ENCODE results near the gene CLCN6.

The CLCN6 gene

DNA sequence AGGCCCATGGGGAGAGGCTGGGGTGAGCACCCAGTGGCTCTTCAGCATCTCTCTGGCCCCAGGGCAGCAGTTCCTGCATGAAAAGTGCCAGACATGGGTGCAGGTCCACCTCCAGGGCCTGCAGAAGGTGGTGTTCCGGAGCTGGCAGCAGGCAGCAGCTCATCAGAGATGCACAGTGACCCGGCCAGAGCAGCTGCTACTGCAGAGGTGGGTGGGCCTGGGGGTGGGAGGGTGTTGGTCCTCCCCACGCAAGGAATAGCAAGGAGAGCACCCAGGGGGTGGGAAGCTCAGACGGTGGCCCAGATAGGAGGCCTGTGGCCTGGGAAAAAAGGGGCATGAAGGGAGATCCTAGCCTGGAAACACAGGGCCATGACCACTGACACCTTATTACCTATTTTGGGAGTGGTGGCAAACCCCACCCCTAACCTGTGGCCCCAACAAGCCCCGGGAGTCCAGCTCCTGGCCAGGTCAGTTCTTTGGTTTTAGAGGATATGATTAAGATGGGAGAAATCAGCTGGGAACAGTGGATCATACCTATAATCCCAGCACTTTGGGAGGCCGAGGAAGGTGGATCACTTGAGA is 23.8 kb upstream of the CLCN6 start:
- Histone ChIP-seq H3K4me1 (ENCODE audit: control insufficient read depth, insufficient read depth, low read length) (peaks cover 19% of the 10 kb centered on the region), H3K27me3 (ENCODE audit: control insufficient read depth, insufficient read depth, low read length) (no peaks in the 10 kb centered on the region), H3K9ac (ENCODE audit: low read depth, low read length) (no peak overlapping the region), H3K4me2 (ENCODE audit: low read length) (no peak overlapping the region), H3K36me3 (ENCODE audit: insufficient read depth, low read length) (no peaks in the 10 kb centered on the region), H3K4me3 (ENCODE audit: low read length) (no peak overlapping the region), H3K9me3 (replicated peaks; ENCODE audit: low read length) (no peaks in the 10 kb centered on the region)

- no peak overlapping the region for H3K4me3 ChIP-seq (ENCODE audit: low read length)
- H3K9ac ChIP-seq (ENCODE audit: low read depth, low read length): no peak overlapping the region
- H3K27me3 ChIP-seq (ENCODE audit: control insufficient read depth, insufficient read depth, low read length): no peaks in the 10 kb centered on the region
- H3K36me3 ChIP-seq (ENCODE audit: insufficient read depth, low read length): no peaks in the 10 kb centered on the region
- H3K4me2 ChIP-seq (ENCODE audit: low read length): no peak overlapping the region
- no peaks in the 10 kb centered on the region for H3K9me3 ChIP-seq (replicated peaks; ENCODE audit: low read length)
- peaks cover 28% of the 10 kb centered on the region for H3K4me1 ChIP-seq (ENCODE audit: control insufficient read depth, insufficient read depth, low read length)
Measured at GRCh38 chr1:11783556-11783955, 22.4 kb upstream of the CLCN6 start.

- Histone ChIP-seq H3K4me1 (ENCODE audit: control insufficient read depth, insufficient read depth, low read length) (peaks cover 28% of the 10 kb centered on the region), H3K9ac (ENCODE audit: low read depth, low read length) (peak overlapping the region; percentile 32), H3K4me2 (ENCODE audit: low read length) (peak overlapping the region; percentile 72), H3K36me3 (ENCODE audit: insufficient read depth, low read length) (no peaks in the 10 kb centered on the region), H3K4me3 (ENCODE audit: low read length) (peak overlapping the region; percentile 41), H3K9me3 (replicated peaks; ENCODE audit: low read length) (no peaks in the 10 kb centered on the region), H3K27me3 (ENCODE audit: control insufficient read depth, insufficient read depth, low read length) (no peaks in the 10 kb centered on the region)
Measured at GRCh38 chr1:11784256-11784992, 21.6 kb upstream of the CLCN6 start.

- H3K4me3 ChIP-seq (ENCODE audit: low read length): peak overlapping the region; percentile 41
- H3K4me2 ChIP-seq (ENCODE audit: low read length): peak overlapping the region; percentile 72
- H3K27me3 ChIP-seq (ENCODE audit: control insufficient read depth, insufficient read depth, low read length): no peaks in the 10 kb centered on the region
- H3K9me3 ChIP-seq (replicated peaks; ENCODE audit: low read length): no peaks in the 10 kb centered on the region
- peaks cover under 1% of the 10 kb centered on the region for H3K36me3 ChIP-seq (ENCODE audit: insufficient read depth, low read length)
- H3K4me1 ChIP-seq (ENCODE audit: control insufficient read depth, insufficient read depth, low read length): peaks cover 30% of the 10 kb centered on the region
- H3K9ac ChIP-seq (ENCODE audit: low read depth, low read length): peak overlapping the region; percentile 32
Measured at GRCh38 chr1:11784993-11785769, 20.8 kb upstream of the CLCN6 start.

- peaks cover 3% of the 10 kb centered on the region for H3K36me3 ChIP-seq (ENCODE audit: insufficient read depth, low read length)
- H3K4me3 ChIP-seq (ENCODE audit: low read length): no peak overlapping the region
- no peaks in the 10 kb centered on the region for H3K27me3 ChIP-seq (ENCODE audit: control insufficient read depth, insufficient read depth, low read length)
- H3K9ac ChIP-seq (ENCODE audit: low read depth, low read length): no peak overlapping the region
- peaks cover 38% of the 10 kb centered on the region for H3K4me1 ChIP-seq (ENCODE audit: control insufficient read depth, insufficient read depth, low read length)
- H3K9me3 ChIP-seq (replicated peaks; ENCODE audit: low read length): no peaks in the 10 kb centered on the region
- H3K4me2 ChIP-seq (ENCODE audit: low read length): no peak overlapping the region
Measured at GRCh38 chr1:11786168-11786567, 19.8 kb upstream of the CLCN6 start.

DNA sequence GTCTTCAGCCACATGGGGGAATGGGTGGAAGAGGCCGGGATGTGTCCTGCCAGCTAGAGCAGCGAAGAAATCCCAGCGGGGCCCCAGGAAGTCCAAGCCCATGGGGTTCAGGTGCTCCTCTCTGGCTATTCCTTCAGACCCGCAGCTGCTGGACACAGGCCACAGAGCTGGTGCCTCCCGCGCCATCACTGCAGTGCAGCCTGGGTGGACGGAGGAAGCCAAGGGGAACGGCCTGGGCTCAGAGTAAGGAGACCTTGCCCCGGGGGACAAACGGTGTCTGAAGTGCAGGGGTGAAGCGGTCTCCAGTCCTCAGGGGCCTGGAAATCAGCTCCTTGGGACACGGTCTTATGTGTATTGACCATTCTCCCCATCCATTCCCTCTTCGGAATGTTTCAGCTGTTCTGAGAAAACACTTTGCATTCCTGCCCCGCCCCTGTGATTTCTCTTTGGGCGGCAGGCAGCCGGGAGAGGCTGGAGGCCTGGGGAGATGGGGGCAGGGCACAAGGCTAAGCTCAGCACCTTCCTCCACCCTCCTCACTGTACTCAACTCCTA is 18.7 kb upstream of the CLCN6 start:
- Histone ChIP-seq H3K27me3 (ENCODE audit: control insufficient read depth, insufficient read depth, low read length) (no peaks in the 10 kb centered on the region), H3K4me3 (ENCODE audit: low read length) (peak overlapping the region; percentile 48), H3K9ac (ENCODE audit: low read depth, low read length) (peak overlapping the region; percentile 45)

DNA sequence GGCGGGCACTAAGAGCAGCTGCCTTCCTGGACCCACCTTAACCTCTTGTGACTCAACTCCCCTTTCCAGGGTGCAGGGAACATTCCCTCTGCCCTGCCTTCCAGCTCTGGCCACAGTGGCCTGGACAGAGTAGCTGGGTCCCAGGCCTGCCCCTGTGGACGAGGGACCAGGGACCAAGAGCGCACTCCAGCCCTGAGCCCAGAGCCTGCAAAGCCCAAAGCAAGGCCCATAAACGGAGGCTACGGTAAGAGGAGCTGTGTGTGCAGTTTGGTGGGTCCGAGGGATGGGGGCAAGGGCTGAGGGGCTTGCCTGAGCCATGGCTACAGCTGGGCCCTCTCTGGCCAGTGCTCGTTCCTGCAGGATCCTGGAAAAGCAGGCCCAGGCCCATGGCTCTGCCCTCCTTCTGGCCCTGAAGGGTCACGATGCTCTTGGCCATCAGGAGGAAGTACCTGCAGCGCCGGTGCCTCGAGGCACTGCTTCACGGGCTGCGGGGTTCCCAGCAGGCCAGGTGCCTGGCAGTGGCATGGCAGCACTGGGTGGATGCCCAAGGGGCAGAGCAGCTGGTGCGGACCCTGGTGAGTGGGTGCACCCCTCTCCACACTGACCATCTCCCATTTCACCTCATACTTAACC is 18.1 kb upstream of the CLCN6 start:
- Histone ChIP-seq H3K36me3 (ENCODE audit: insufficient read depth, low read length) (peaks cover 3% of the 10 kb centered on the region), H3K4me3 (ENCODE audit: low read length) (no peak overlapping the region), H3K4me2 (ENCODE audit: low read length) (peak overlapping the region; percentile 69), H3K27me3 (ENCODE audit: control insufficient read depth, insufficient read depth, low read length) (no peaks in the 10 kb centered on the region), H3K9ac (ENCODE audit: low read depth, low read length) (peak overlapping the region; percentile 6), H3K4me1 (ENCODE audit: control insufficient read depth, insufficient read depth, low read length) (peaks cover 40% of the 10 kb centered on the region), H3K9me3 (replicated peaks; ENCODE audit: low read length) (no peaks in the 10 kb centered on the region)

More for the DNA sequence above, 18.7 kb upstream of the CLCN6 start:
- peaks cover 40% of the 10 kb centered on the region for H3K4me1 ChIP-seq (ENCODE audit: control insufficient read depth, insufficient read depth, low read length)
- peak overlapping the region; percentile 69 for H3K4me2 ChIP-seq (ENCODE audit: low read length)
- peaks cover 3% of the 10 kb centered on the region for H3K36me3 ChIP-seq (ENCODE audit: insufficient read depth, low read length)
- H3K9me3 ChIP-seq (replicated peaks; ENCODE audit: low read length): no peaks in the 10 kb centered on the region

DNA sequence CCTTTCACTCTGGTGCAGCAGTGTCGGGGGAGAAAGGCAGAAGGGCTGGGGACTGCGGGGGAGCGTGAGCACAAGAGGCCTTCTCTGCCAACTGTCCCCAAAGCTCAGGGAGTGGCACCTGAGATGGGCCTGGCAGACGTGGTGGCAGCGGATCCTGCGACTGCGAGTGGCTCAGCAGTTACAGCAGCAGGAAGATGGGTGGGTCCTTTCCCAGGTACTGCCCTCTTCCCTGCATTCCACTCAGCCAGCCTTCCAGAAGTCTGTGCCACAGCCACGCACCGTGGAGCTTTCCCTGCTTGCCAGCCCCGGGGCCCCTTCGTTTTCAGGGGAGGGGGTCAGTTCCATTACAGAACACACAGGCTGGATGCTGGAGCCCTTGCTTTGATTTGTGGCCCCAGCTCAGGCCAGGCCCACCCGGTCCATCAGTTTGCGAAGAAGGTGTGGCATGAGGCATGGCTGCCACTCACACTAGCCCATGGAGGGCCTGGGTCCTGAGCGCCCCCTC is 17.4 kb upstream of the CLCN6 start:
- Histone ChIP-seq H3K4me3 (ENCODE audit: low read length) (no peak overlapping the region), H3K4me2 (ENCODE audit: low read length) (no peak overlapping the region), H3K9me3 (replicated peaks; ENCODE audit: low read length) (no peaks in the 10 kb centered on the region), H3K27me3 (ENCODE audit: control insufficient read depth, insufficient read depth, low read length) (no peaks in the 10 kb centered on the region), H3K36me3 (ENCODE audit: insufficient read depth, low read length) (peaks cover 3% of the 10 kb centered on the region), H3K9ac (ENCODE audit: low read depth, low read length) (no peak overlapping the region), H3K4me1 (ENCODE audit: control insufficient read depth, insufficient read depth, low read length) (peaks cover 40% of the 10 kb centered on the region)

GRCh38 chr1:11789126-11790067 is 16.6 kb upstream of the CLCN6 start:
- Histone ChIP-seq H3K4me3 (ENCODE audit: low read length) (no peak overlapping the region), H3K4me2 (ENCODE audit: low read length) (no peak overlapping the region), H3K27me3 (ENCODE audit: control insufficient read depth, insufficient read depth, low read length) (no peaks in the 10 kb centered on the region), H3K9me3 (replicated peaks; ENCODE audit: low read length) (no peaks in the 10 kb centered on the region), H3K4me1 (ENCODE audit: control insufficient read depth, insufficient read depth, low read length) (peaks cover 40% of the 10 kb centered on the region), H3K36me3 (ENCODE audit: insufficient read depth, low read length) (peaks cover 6% of the 10 kb centered on the region), H3K9ac (ENCODE audit: low read depth, low read length) (no peak overlapping the region)

GRCh38 chr1:11790101-11790879 is 15.7 kb upstream of the CLCN6 start:
- H3K36me3 ChIP-seq (ENCODE audit: insufficient read depth, low read length): peaks cover 14% of the 10 kb centered on the region
- no peaks in the 10 kb centered on the region for H3K27me3 ChIP-seq (ENCODE audit: control insufficient read depth, insufficient read depth, low read length)
- H3K4me1 ChIP-seq (ENCODE audit: control insufficient read depth, insufficient read depth, low read length): peaks cover 32% of the 10 kb centered on the region
- peak overlapping the region; percentile 6 for H3K4me3 ChIP-seq (ENCODE audit: low read length)
- no peaks in the 10 kb centered on the region for H3K9me3 ChIP-seq (replicated peaks; ENCODE audit: low read length)
- H3K4me2 ChIP-seq (ENCODE audit: low read length): peak overlapping the region; percentile 35
- H3K9ac ChIP-seq (ENCODE audit: low read depth, low read length): peak overlapping the region; percentile 40

All from skeletal muscle satellite cell (primary cell).